ENCODE data around the gene BEST4. TPM values are rescaled to one million over a fixed set of nuclear protein-coding genes. Genes with fewer than 3 reads are reported as not detected.

The BEST4 gene
- total and polyA plus RNA-seq, 9 donors: 0.25 to 1.7 (median 0.63) TPM

DNA sequence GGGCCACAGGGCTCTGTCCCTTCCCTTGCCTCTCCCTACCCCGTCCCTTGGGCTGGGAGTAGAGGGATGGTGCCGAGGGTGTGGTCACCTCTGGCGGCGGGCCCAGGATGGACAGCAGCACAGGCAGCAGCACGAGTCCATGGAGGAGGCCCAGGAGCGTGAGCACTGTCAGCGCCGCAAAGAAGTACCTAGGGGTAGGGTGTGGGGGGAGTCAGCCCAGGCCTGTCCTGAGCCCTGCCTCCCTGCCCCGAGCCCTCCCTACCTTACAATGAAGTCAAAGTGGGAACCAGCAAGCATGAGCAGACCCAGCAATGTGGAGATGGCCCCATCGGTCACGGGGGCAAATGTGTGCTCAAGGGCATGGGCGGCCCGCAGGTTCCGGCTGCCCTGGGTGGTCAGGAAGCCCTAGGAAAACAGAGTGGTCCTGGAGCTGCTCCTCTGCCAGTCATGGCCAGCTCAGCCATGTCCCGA is 35.0 kb upstream of the BEST4 start:
- TF ChIP-seq, protein P1, sequence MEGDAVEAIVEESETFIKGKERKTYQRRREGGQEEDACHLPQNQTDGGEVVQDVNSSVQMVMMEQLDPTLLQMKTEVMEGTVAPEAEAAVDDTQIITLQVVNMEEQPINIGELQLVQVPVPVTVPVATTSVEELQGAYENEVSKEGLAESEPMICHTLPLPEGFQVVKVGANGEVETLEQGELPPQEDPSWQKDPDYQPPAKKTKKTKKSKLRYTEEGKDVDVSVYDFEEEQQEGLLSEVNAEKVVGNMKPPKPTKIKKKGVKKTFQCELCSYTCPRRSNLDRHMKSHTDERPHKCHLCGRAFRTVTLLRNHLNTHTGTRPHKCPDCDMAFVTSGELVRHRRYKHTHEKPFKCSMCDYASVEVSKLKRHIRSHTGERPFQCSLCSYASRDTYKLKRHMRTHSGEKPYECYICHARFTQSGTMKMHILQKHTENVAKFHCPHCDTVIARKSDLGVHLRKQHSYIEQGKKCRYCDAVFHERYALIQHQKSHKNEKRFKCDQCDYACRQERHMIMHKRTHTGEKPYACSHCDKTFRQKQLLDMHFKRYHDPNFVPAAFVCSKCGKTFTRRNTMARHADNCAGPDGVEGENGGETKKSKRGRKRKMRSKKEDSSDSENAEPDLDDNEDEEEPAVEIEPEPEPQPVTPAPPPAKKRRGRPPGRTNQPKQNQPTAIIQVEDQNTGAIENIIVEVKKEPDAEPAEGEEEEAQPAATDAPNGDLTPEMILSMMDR (IDR thresholded peaks at IDR 0.05): no peak
- TF ChIP-seq EP300 (IDR thresholded peaks at IDR 0.05): no peak
- no peak for TF ChIP-seq POLR2A (IDR thresholded peaks at IDR 0.05)
- 65 to 73% (median 73%) methylated on average over 15 of the region's 15 CpGs for WGBS, 3 donors
- Histone ChIP-seq H3K27me3 (no peaks in the 10 kb centered on the region), H3K27ac (no peak overlapping the region), H3K36me3 (no peaks in the 10 kb centered on the region), H3K4me3 (no peak overlapping the region), H3K9me3 (no peaks in the 10 kb centered on the region), H3K4me1 (ENCODE audit: insufficient read depth) (peaks cover 3% of the 10 kb centered on the region)
- DNase-seq: peak in 3 of 5 donors; percentile 36 to 55 (median 44)
- intact Hi-C loops (cut with DNase I): loop anchor here in 1 of 4 donors (5.0 kb wide), 1 partner anchor 36 kb away; the partner anchor contains the start of gene BEST4

DNA sequence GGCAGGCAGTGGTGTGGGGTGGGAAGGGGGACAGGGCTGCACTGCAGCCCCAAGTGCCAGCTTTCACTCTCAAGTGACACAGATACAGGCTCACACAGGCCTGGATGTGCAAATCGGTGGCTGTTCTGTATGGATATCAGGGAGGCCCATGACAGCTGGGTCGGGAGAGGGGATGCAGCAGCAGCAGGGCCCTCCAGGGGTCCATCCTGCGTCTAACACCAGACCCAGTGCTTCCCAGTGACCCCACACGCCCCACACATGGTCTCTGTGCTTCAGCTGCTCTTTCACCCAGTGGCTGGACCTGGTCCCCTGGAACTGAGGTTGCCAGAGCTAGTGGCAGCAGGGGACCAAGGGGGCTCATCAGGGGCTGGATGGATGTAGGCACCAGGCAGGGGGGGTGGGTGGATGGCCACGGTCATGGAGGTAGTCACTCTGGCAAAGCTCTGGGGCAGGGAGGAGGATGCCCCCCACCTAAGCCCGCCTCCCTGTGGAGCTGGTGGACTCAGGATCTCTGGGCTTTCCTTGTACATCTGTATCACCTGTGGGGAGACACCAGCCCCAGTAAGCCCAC is 34.2 kb upstream of the BEST4 start:
- Histone ChIP-seq H3K27ac (no peak overlapping the region), H3K27me3 (no peaks in the 10 kb centered on the region), H3K36me3 (no peaks in the 10 kb centered on the region), H3K9me3 (no peaks in the 10 kb centered on the region), H3K4me3 (no peak overlapping the region), H3K4me1 (ENCODE audit: insufficient read depth) (peaks cover 3% of the 10 kb centered on the region)
- intact Hi-C loops (cut with DNase I): loop anchor here in 1 of 4 donors (5.0 kb wide), 1 partner anchor 35 kb away; the partner anchor contains the start of gene BEST4
- DNase-seq: peak in 2 of 5 donors; percentile 25 to 39
- WGBS, 3 donors: 65 to 87% (median 82%) methylated on average over 6 of the region's 6 CpGs
- TF ChIP-seq EP300 (IDR thresholded peaks at IDR 0.05) (no peak), POLR2A (IDR thresholded peaks at IDR 0.05) (no peak)
- TF ChIP-seq, protein P1 (IDR thresholded peaks at IDR 0.05): no peak

GRCh38 chr1:44821240-44821715 is 33.3 kb upstream of the BEST4 start:
- TF ChIP-seq, protein P1 (IDR thresholded peaks at IDR 0.05): no peak
- no peak for TF ChIP-seq POLR2A (IDR thresholded peaks at IDR 0.05)
- TF ChIP-seq EP300 (IDR thresholded peaks at IDR 0.05): no peak
- no peak overlapping the region for H3K27ac ChIP-seq
- peak in 2 of 5 donors; percentile 33 to 39 for DNase-seq
- no peaks in the 10 kb centered on the region for H3K27me3 ChIP-seq
- no peaks in the 10 kb centered on the region for H3K36me3 ChIP-seq
- H3K4me3 ChIP-seq: no peak overlapping the region
- intact Hi-C loops (cut with DNase I): loop anchor here in 1 of 4 donors (5.0 kb wide), 1 partner anchor 34 kb away; the partner anchor contains the start of gene BEST4
- WGBS, 3 donors: 69 to 76% (median 70%) methylated on average over 9 of the region's 9 CpGs
- no peaks in the 10 kb centered on the region for H3K9me3 ChIP-seq
- peaks cover 3% of the 10 kb centered on the region for H3K4me1 ChIP-seq (ENCODE audit: insufficient read depth)

- WGBS, 3 donors: 23 to 38% (median 27%) methylated on average over 22 to 25 of the region's 25 CpGs
- H3K4me3 ChIP-seq: peak overlapping the region; percentile 51
- intact Hi-C loops (cut with DNase I): loop anchor here in 1 of 4 donors (5.0 kb wide), 1 partner anchor 33 kb away; the partner anchor contains the start of gene BEST4
- H3K27me3 ChIP-seq: no peaks in the 10 kb centered on the region
- H3K4me1 ChIP-seq (ENCODE audit: insufficient read depth): peaks cover 3% of the 10 kb centered on the region
- TF ChIP-seq EP300 (IDR thresholded peaks at IDR 0.05): no peak
- TF ChIP-seq, protein P1 (IDR thresholded peaks at IDR 0.05): no peak
- TF ChIP-seq POLR2A (IDR thresholded peaks at IDR 0.05): no peak
- no peaks in the 10 kb centered on the region for H3K36me3 ChIP-seq
- peak in 3 of 5 donors; percentile 44 to 50 (median 45) for DNase-seq
- H3K27ac ChIP-seq: peak overlapping the region; percentile 62 to 93
- H3K9me3 ChIP-seq: no peaks in the 10 kb centered on the region
These were observed 32.6 kb upstream of the BEST4 start for GRCh38 chr1:44820328-44821239.
